ENCODE data around the gene PSPN.

DNA sequence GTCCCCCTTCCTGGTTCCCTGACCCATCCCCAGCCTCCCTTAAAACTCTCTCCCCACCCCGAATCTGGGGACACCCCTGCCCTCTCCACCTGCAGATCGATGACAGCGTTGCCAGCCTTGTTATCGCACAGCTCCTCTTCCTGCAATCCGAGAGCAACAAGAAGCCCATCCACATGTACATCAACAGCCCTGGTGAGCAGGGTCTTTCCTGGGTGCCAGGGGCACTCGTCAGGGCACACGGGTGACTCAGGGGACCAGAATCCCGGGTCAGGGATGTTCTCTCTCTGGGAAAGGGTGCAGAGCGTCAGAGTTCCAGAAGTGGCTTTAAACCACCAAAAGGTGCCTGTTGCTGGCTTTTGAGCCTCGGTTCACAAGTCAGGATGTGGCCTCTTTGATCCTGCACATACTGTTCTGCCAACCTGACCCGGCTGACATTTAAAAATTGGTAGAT is 13.4 kb downstream of the PSPN start:
- TF ChIP-seq, protein P1, sequence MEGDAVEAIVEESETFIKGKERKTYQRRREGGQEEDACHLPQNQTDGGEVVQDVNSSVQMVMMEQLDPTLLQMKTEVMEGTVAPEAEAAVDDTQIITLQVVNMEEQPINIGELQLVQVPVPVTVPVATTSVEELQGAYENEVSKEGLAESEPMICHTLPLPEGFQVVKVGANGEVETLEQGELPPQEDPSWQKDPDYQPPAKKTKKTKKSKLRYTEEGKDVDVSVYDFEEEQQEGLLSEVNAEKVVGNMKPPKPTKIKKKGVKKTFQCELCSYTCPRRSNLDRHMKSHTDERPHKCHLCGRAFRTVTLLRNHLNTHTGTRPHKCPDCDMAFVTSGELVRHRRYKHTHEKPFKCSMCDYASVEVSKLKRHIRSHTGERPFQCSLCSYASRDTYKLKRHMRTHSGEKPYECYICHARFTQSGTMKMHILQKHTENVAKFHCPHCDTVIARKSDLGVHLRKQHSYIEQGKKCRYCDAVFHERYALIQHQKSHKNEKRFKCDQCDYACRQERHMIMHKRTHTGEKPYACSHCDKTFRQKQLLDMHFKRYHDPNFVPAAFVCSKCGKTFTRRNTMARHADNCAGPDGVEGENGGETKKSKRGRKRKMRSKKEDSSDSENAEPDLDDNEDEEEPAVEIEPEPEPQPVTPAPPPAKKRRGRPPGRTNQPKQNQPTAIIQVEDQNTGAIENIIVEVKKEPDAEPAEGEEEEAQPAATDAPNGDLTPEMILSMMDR (IDR thresholded peaks at IDR 0.05): no peak
- TF ChIP-seq POLR2A (IDR thresholded peaks at IDR 0.05) (no peak), POLR2AphosphoS5 (IDR thresholded peaks at IDR 0.05) (no peak)

Measured in breast epithelium (tissue), 3 donors.